ENCODE results near the gene PLOD1.

DNA sequence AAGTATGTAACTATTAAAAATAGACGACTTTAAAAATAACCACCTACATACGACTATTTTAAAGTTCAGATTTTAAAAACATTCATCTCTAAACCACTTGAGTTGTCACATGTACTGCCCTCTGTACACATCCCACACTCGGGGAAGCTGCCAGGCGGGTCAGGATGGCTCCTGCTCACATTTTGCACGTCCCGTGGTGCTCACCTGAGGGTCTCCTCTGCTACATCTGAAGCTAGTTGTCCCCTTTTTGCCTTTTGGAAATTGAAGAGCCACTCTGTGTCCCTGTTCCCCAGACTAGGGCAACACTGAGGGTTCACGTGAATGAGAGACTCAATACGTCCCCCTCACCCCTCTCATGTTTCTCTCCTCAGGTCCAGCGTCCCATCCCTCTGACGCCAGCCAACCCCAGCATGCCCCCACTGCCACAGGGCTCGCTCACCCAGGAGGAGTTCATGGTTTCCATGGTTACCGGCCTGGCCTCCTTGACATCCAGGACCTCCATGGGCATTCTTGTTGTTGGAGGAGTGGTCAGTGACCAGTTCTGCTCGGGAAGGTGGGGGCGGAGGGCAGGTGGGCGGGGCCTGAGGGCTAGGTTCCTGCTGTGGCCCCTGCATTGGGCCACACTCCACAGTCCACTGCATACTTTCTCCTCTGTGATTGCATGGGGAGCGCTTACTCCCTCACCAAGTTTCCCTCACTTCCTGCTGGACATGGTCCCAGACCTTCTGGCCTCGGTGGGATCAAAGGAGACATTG, 71.8 kb downstream of the PLOD1 start:
- no peak for TF ChIP-seq POLR2A (IDR thresholded peaks at IDR 0.05)
- TF ChIP-seq, protein P1, sequence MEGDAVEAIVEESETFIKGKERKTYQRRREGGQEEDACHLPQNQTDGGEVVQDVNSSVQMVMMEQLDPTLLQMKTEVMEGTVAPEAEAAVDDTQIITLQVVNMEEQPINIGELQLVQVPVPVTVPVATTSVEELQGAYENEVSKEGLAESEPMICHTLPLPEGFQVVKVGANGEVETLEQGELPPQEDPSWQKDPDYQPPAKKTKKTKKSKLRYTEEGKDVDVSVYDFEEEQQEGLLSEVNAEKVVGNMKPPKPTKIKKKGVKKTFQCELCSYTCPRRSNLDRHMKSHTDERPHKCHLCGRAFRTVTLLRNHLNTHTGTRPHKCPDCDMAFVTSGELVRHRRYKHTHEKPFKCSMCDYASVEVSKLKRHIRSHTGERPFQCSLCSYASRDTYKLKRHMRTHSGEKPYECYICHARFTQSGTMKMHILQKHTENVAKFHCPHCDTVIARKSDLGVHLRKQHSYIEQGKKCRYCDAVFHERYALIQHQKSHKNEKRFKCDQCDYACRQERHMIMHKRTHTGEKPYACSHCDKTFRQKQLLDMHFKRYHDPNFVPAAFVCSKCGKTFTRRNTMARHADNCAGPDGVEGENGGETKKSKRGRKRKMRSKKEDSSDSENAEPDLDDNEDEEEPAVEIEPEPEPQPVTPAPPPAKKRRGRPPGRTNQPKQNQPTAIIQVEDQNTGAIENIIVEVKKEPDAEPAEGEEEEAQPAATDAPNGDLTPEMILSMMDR (IDR thresholded peaks at IDR 0.05), result no peak
